Measurements from ENCODE around the gene PRRC2C. TPM values are rescaled to one million over a fixed set of nuclear protein-coding genes. Genes with fewer than 3 reads are reported as not detected.

The PRRC2C gene
- total and polyA plus RNA-seq, 4 donors = 13.6 to 41.9 (median 34.4) TPM

DNA sequence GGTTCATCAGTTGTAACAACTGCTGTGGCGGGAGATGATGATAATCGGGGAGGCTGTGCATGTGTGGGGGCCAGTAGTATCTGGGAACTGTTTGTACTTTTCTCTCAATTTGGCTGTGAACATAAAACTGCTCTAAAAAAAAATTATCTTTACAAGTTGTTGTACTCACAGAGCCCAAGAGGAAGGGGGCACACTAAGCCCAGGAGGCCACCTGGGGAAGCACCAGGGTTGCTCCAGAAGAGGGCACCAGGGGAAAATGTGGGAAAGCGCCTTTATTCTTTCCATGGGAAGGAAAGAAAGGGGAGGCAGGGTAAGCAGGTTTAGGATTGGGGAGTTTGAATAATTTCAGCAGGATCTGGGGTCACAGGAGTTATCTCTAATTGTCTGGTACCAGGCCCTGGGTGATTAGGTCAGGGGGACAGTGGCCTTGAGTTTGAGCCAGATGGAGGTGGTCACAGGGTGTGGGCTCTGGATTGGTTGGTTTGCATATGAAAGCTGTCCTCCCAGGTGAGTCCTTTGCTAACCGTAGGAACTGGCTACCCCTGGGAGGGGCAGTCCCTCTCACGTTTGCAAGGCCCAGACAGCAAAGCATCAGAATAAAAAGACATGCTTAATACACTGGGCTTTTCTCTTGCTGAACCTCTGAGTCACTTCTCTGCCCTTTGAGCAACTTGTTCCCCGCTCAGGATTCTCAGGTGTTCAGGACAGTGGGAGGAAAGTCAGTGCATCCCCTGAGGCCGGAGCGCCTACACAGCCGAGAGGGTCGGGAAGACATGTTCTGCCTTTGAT lies 155.9 kb downstream of the PRRC2C start (continued):
- TF ChIP-seq, protein P1, sequence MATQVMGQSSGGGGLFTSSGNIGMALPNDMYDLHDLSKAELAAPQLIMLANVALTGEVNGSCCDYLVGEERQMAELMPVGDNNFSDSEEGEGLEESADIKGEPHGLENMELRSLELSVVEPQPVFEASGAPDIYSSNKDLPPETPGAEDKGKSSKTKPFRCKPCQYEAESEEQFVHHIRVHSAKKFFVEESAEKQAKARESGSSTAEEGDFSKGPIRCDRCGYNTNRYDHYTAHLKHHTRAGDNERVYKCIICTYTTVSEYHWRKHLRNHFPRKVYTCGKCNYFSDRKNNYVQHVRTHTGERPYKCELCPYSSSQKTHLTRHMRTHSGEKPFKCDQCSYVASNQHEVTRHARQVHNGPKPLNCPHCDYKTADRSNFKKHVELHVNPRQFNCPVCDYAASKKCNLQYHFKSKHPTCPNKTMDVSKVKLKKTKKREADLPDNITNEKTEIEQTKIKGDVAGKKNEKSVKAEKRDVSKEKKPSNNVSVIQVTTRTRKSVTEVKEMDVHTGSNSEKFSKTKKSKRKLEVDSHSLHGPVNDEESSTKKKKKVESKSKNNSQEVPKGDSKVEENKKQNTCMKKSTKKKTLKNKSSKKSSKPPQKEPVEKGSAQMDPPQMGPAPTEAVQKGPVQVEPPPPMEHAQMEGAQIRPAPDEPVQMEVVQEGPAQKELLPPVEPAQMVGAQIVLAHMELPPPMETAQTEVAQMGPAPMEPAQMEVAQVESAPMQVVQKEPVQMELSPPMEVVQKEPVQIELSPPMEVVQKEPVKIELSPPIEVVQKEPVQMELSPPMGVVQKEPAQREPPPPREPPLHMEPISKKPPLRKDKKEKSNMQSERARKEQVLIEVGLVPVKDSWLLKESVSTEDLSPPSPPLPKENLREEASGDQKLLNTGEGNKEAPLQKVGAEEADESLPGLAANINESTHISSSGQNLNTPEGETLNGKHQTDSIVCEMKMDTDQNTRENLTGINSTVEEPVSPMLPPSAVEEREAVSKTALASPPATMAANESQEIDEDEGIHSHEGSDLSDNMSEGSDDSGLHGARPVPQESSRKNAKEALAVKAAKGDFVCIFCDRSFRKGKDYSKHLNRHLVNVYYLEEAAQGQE (IDR thresholded peaks at IDR 0.05) = no peak
- TF ChIP-seq, protein P2, sequence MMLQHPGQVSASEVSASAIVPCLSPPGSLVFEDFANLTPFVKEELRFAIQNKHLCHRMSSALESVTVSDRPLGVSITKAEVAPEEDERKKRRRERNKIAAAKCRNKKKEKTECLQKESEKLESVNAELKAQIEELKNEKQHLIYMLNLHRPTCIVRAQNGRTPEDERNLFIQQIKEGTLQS (IDR thresholded peaks at IDR 0.05) = no peak
- TF ChIP-seq HNF4G (IDR thresholded peaks at IDR 0.05) (no peak), RAD21 (IDR thresholded peaks at IDR 0.05) (no peak), FOXA1 (IDR thresholded peaks at IDR 0.05) (no peak)

DNA sequence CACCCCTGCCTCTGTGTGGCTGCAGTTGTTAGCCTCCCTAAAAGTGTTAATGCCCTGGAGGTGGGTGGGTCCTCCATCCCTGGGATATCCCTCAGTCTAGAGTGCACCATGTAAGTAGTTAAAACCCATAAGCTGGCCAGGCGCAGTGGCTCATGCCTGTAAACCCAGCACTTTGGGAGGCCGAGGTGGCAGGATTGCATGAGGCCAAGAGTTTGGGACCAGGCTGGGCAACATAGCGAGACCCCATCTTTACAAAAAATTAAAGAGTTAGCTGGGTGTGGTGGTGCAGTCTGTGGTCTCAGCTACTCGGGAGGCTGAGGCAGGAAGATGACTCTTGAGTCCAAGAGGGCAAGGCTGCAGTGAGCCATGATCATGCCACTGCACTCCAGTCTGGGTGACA lies 156.9 kb downstream of the PRRC2C start:
- Histone ChIP-seq H3K4me3 (ENCODE audit: low read depth in 1 of 3, low read length in 3 of 3) (no peak overlapping the region), H3K9me3 (ENCODE audit: control insufficient read depth in 4 of 4, low read length in 3 of 4) (no peaks in the 10 kb centered on the region), H3K36me3 (ENCODE audit: control insufficient read depth in 4 of 4, insufficient read depth in 3 of 4, low read depth in 1 of 4, low read length in 3 of 4) (no peaks in the 10 kb centered on the region), H3K27ac (ENCODE audit: low read depth in 1 of 2, low read length in 2 of 2) (no peak overlapping the region), H3K4me1 (ENCODE audit: control insufficient read depth in 4 of 4, insufficient read depth in 4 of 4, low read length in 3 of 4) (peaks cover 0 to 15% (median 13%) of the 10 kb centered on the region in 4 donors), H3K9ac (ENCODE audit: low read depth in 1 of 2, low read length in 2 of 2) (no peak overlapping the region), H3K27me3 (ENCODE audit: control insufficient read depth in 4 of 4, insufficient read depth in 4 of 4, low read length in 3 of 4) (no peaks in the 10 kb centered on the region)
- no peak for DNase-seq (ENCODE audit: low spot score)
- 91% methylated on average over 4 of the region's 4 CpGs for WGBS
- no peak for TF ChIP-seq HNF4G (IDR thresholded peaks at IDR 0.05)
- TF ChIP-seq FOXA1 (IDR thresholded peaks at IDR 0.05) = no peak

Small RNA genes within 50 kb of the gene (small RNA-seq; reads per million reads assigned to genes)
- not detected for gene CYCSP53

Other genes with a start within 250 kb of the PRRC2C start
- 10 to 100 TPM in 1 of 2 donors, under 1 TPM in 1; 0.33 to 26.3 TPM for gene FMO1, start 237.0 kb upstream of the PRRC2C start, total RNA-seq
- gene FMO1, start 237.0 kb upstream of the PRRC2C start, polyA plus RNA-seq = under 1 TPM; 0.13 to 0.90 TPM
- gene FMO4, start 171.3 kb upstream of the PRRC2C start, total RNA-seq = 10 to 100 TPM in 1 of 2 donors, 1 to 10 TPM in 1; 7.2 to 26.9 TPM
- 10 to 100 TPM in 1 of 2 donors, 1 to 10 TPM in 1; 7.6 to 11.0 TPM for gene FMO4, start 171.3 kb upstream of the PRRC2C start, polyA plus RNA-seq
- gene MYOCOS, start 136.7 kb downstream of the PRRC2C start, total RNA-seq = under 1 TPM in 1 of 2 donors, not detected in 1; 0.08 TPM
- gene MYOCOS, start 136.7 kb downstream of the PRRC2C start, polyA plus RNA-seq = not detected
- gene MYOC, start 167.2 kb downstream of the PRRC2C start, total RNA-seq = under 1 TPM in 1 of 2 donors, not detected in 1; 0.17 TPM
- under 1 TPM in 1 of 2 donors, not detected in 1; 0.18 TPM for gene MYOC, start 167.2 kb downstream of the PRRC2C start, polyA plus RNA-seq

Data from liver (tissue), 10 donors.